Measurements from ENCODE around the gene ASPSCR1.

- no peak for TF ChIP-seq CTCF (IDR thresholded peaks at IDR 0.05 in 8 of 11, conservative IDR thresholded peaks at IDR 0.05 in 3 of 11)
- no peak for TF ChIP-seq POLR2AphosphoS5 (IDR thresholded peaks at IDR 0.05)
- no peak for TF ChIP-seq POLR2A (IDR thresholded peaks at IDR 0.05)
Observed at GRCh38 chr17:82041144-82041814, 63.9 kb downstream of the ASPSCR1 start.

Measured in spleen (tissue), 7 donors.